Hepatocyte (in vitro differentiated cells): ENCODE measurements around the gene CACNG4. TPM values are rescaled to one million over a fixed set of nuclear protein-coding genes. Genes with fewer than 3 reads are reported as not detected.

Experiments used
- DNase-seq: peaks from one replicate; pipeline ENCODE4 v3.0.0-alpha.2; 2016; ENCODE audit warnings: low spot score
- H2AFZ ChIP-seq: fragments of 200-600 bp; sonication (generic); 2 replicates; pipeline ENCODE4 v1.6.0; 2016; ENCODE audit warnings: antibody characterized with exemption, mild to moderate bottlenecking
- H3K27ac ChIP-seq: fragments of 200-600 bp; sonication (generic); 2 replicates; pipeline ENCODE4 v1.5.1; 2016; ENCODE audit warnings: mild to moderate bottlenecking
- H3K27me3 ChIP-seq: fragments of 200-600 bp; sonication (generic); 2 replicates; pipeline ENCODE4 v1.6.1; 2016
- H3K36me3 ChIP-seq: fragments of 200-600 bp; sonication (generic); replicated peaks from 2 replicates; pipeline ENCODE4 v1.5.1; 2016; ENCODE audit warnings: low read depth; ENCODE audit not compliant: insufficient read depth
- H3K4me1 ChIP-seq: fragments of 200-600 bp; sonication (generic); 2 replicates; pipeline ENCODE4 v1.5.1; 2016; ENCODE audit warnings: mild to moderate bottlenecking, moderate library complexity; ENCODE audit not compliant: insufficient read depth
- H3K4me2 ChIP-seq: fragments of 200-600 bp; sonication (generic); 2 replicates; pipeline ENCODE4 v1.6.0; 2016
- H3K4me3 ChIP-seq: fragments of 200-600 bp; sonication (generic); 2 replicates; pipeline ENCODE4 v1.5.1; 2016; ENCODE audit warnings: mild to moderate bottlenecking
- H3K79me2 ChIP-seq: fragments of 200-600 bp; sonication (generic); 2 replicates; pipeline ENCODE4 v1.6.0; 2017; ENCODE audit warnings: mild to moderate bottlenecking
- H3K9me2 ChIP-seq: fragments of 200-600 bp; sonication (generic); replicated peaks from 2 replicates; pipeline ENCODE4 v1.6.0; 2017; ENCODE audit warnings: mild to moderate bottlenecking; ENCODE audit not compliant: insufficient read depth
- H3K9me3 ChIP-seq: fragments of 200-600 bp; sonication (generic); 2 replicates; pipeline ENCODE4 v1.5.1; 2016; ENCODE audit warnings: low read depth, mild to moderate bottlenecking
- H4K20me1 ChIP-seq: fragments of 200-600 bp; sonication (generic); 2 replicates; pipeline ENCODE4 v1.6.0; 2016; ENCODE audit warnings: mild to moderate bottlenecking; ENCODE audit not compliant: insufficient read depth, poor library complexity, severe bottlenecking
- EZH2 ChIP-seq: fragments of 200-600 bp; sonication (generic); IDR thresholded peaks from 2 replicates; pipeline ENCODE4 v1.6.1; 2016; ENCODE audit warnings: antibody characterized with exemption, mild to moderate bottlenecking, borderline replicate concordance
- EZH2phosphoT487 ChIP-seq: fragments of 200-600 bp; sonication (generic); IDR thresholded peaks from one replicate; pipeline ENCODE4 v1.6.1; 2018; ENCODE audit warnings: antibody characterized with exemption, mild to moderate bottlenecking, low read depth, moderate library complexity; ENCODE audit not compliant: unreplicated experiment, severe bottlenecking
- WGBS: methylation state at CpG from one replicate; pipeline ENCODE4 v1.1.6; 2016; ENCODE audit warnings: low lambda C conversion rate; ENCODE audit errors: missing lambda C conversion rate; 5-methylcytosine and 5-hydroxymethylcytosine counted together
- polyA plus RNA-seq: library from polyadenylated mRNA; unstranded; fragments of >200 nt; fragmentation: Nextera tagmentation; extraction: Ambion mirVana; gene quantifications from 2 replicates; pipeline ENCODE4 v1.2.1, GENCODE V29; 2016
- total RNA-seq: library from RNA; depleted of rRNA; stranded (reverse); fragments of >200 nt; gene quantifications from 2 replicates; pipeline ENCODE4 v1.2.3, GENCODE V29; 2014
- TF ChIP-seq, protein P1 (sequence below): fragments of 200-600 bp; sonication (generic); IDR thresholded peaks from 2 replicates; pipeline ENCODE4 v1.5.1; 2016; ENCODE audit warnings: antibody characterized with exemption, mild to moderate bottlenecking; ENCODE audit not compliant: poor library complexity

Gene CACNG4
- total and polyA plus RNA-seq, 2 experiments from 2014 or later = 3.5 to 3.9 TPM

DNA sequence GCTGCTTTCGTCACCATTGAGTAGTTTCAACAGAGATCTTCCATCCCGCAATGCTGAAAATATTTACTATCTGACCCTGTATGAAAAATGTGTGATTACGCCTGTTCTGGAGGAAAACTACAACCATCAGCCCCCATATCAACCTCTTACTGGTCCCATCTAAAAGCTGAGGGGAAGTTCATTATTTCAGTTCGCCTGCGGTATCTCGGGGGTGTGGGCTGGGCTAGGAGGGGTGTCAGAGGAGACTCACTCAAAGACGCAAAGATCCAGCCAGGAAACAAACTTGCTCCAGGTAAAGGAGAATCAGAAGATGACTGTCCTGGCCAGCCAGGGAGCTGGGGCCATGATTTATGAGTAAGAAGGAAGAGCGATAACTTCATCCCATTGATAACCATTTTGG lies 93.5 kb downstream of the CACNG4 start:
- no peaks in the 10 kb centered on the region for H3K36me3 ChIP-seq
- H3K27ac ChIP-seq = no peak overlapping the region
- no peak overlapping the region for H3K4me3 ChIP-seq
- no peaks in the 10 kb centered on the region for H3K27me3 ChIP-seq
- H3K4me2 ChIP-seq = no peak overlapping the region
- no peaks in the 10 kb centered on the region for H3K4me1 ChIP-seq
- TF ChIP-seq EZH2 (no peak), EZH2phosphoT487 (no peak)
- TF ChIP-seq, protein P1, sequence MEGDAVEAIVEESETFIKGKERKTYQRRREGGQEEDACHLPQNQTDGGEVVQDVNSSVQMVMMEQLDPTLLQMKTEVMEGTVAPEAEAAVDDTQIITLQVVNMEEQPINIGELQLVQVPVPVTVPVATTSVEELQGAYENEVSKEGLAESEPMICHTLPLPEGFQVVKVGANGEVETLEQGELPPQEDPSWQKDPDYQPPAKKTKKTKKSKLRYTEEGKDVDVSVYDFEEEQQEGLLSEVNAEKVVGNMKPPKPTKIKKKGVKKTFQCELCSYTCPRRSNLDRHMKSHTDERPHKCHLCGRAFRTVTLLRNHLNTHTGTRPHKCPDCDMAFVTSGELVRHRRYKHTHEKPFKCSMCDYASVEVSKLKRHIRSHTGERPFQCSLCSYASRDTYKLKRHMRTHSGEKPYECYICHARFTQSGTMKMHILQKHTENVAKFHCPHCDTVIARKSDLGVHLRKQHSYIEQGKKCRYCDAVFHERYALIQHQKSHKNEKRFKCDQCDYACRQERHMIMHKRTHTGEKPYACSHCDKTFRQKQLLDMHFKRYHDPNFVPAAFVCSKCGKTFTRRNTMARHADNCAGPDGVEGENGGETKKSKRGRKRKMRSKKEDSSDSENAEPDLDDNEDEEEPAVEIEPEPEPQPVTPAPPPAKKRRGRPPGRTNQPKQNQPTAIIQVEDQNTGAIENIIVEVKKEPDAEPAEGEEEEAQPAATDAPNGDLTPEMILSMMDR = no peak
- H4K20me1 ChIP-seq = no peaks in the 10 kb centered on the region
- 96% methylated on average over 8 of the region's 8 CpGs for WGBS
- no peak overlapping the region for H2AFZ ChIP-seq
- H3K79me2 ChIP-seq = no peaks in the 10 kb centered on the region
- H3K9me2 ChIP-seq = no peaks in the 10 kb centered on the region
- H3K9me3 ChIP-seq = no peaks in the 10 kb centered on the region
- no peak for DNase-seq

DNA sequence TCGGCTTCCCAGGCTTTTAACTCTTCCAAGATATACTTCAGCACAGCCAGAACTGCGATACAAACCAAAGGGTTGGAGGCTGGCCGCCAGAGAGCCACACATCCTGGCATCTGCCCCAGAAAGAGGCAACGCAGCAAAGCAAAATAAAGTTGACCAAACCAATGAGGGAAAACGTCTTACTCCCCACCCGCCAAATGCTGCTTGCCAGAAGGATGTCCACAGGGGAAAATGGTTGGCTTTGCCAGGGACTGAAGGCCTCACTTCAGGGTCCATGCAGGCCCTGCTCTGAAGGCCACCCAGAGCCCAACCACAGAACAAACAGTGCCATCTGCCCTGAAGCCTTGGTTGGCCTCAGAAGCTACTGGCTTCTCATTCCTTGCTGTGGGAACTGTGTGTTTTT lies 94.9 kb downstream of the CACNG4 start:
- WGBS = 94% methylated on average over 6 of the region's 6 CpGs
- Histone ChIP-seq H2AFZ (no peak overlapping the region), H3K79me2 (no peaks in the 10 kb centered on the region), H3K27ac (no peak overlapping the region), H3K36me3 (no peaks in the 10 kb centered on the region), H3K27me3 (no peaks in the 10 kb centered on the region), H4K20me1 (no peaks in the 10 kb centered on the region), H3K4me2 (no peak overlapping the region), H3K4me1 (no peaks in the 10 kb centered on the region), H3K9me3 (no peaks in the 10 kb centered on the region), H3K4me3 (no peak overlapping the region), H3K9me2 (no peaks in the 10 kb centered on the region)
- TF ChIP-seq, protein P1 = no peak
- no peak for TF ChIP-seq EZH2phosphoT487
- TF ChIP-seq EZH2 = no peak
- DNase-seq = no peak

DNA sequence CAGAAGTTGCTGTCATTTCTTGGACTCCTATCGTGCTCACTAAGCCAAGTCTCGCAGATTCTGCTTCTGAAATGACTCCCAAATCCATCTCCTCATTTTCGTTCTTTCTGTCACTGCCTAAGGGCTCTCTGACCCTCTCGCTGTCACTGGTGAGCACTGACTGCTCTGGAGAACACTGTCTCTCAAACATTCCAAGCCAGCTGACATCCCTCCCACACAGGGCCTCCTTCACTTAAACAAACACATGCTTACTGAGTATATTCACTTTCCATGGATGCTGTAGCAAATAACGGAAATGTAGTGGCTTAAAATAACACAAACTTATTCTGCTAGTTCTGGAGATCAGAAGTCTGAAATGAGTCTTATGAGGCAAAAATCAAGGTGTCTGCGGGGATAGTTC lies 98.6 kb downstream of the CACNG4 start:
- WGBS = 70% methylated on average over 6 of the region's 6 CpGs
- Histone ChIP-seq H4K20me1 (no peaks in the 10 kb centered on the region), H3K4me3 (no peak overlapping the region), H3K9me2 (no peaks in the 10 kb centered on the region), H3K36me3 (no peaks in the 10 kb centered on the region), H3K9me3 (no peaks in the 10 kb centered on the region), H3K27me3 (no peaks in the 10 kb centered on the region), H3K27ac (no peak overlapping the region), H3K4me2 (no peak overlapping the region), H3K79me2 (no peaks in the 10 kb centered on the region), H2AFZ (no peak overlapping the region), H3K4me1 (no peaks in the 10 kb centered on the region)
- no peak for TF ChIP-seq EZH2phosphoT487
- TF ChIP-seq EZH2 = no peak
- TF ChIP-seq, protein P1 = no peak
- DNase-seq = no peak

DNA sequence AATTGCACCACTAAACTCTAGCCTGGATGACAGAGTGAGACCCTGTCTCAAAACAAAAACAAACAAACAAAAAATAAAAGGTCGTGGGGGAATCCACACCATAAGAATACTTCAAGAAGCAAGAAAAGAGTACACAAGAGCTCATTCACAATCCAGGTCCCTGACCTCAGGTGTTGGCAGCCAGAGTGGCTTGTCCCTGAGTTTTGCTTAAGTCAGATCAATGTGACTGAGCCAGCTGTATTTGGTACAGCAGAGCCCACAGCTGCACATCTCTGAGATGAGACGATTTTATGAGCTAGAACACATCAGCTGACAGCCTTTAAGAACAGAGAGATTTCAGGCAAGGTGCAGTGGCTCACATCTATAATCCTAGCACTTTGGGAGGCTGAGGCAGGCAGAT lies 102.2 kb downstream of the CACNG4 start:
- TF ChIP-seq EZH2phosphoT487 (no peak), EZH2 (no peak)
- TF ChIP-seq, protein P1 = no peak
- H3K9me2 ChIP-seq = no peaks in the 10 kb centered on the region
- H3K4me3 ChIP-seq = no peak overlapping the region
- no peak for DNase-seq
- no peaks in the 10 kb centered on the region for H3K4me1 ChIP-seq
- no peaks in the 10 kb centered on the region for H3K36me3 ChIP-seq
- 31% methylated on average over 2 of the region's 2 CpGs for WGBS
- H3K27ac ChIP-seq = no peak overlapping the region
- no peaks in the 10 kb centered on the region for H3K9me3 ChIP-seq
- H3K27me3 ChIP-seq = no peaks in the 10 kb centered on the region
- no peaks in the 10 kb centered on the region for H4K20me1 ChIP-seq
- no peak overlapping the region for H3K4me2 ChIP-seq
- no peaks in the 10 kb centered on the region for H3K79me2 ChIP-seq
- no peak overlapping the region for H2AFZ ChIP-seq
